Measurements from ENCODE around the gene LCP2.
"Not testable (repeated sequence)": the region's sequence is repeated elsewhere in the genome, so short reads cannot be mapped to it uniquely, and the experiment has no call there.

LCP2 gene

DNA sequence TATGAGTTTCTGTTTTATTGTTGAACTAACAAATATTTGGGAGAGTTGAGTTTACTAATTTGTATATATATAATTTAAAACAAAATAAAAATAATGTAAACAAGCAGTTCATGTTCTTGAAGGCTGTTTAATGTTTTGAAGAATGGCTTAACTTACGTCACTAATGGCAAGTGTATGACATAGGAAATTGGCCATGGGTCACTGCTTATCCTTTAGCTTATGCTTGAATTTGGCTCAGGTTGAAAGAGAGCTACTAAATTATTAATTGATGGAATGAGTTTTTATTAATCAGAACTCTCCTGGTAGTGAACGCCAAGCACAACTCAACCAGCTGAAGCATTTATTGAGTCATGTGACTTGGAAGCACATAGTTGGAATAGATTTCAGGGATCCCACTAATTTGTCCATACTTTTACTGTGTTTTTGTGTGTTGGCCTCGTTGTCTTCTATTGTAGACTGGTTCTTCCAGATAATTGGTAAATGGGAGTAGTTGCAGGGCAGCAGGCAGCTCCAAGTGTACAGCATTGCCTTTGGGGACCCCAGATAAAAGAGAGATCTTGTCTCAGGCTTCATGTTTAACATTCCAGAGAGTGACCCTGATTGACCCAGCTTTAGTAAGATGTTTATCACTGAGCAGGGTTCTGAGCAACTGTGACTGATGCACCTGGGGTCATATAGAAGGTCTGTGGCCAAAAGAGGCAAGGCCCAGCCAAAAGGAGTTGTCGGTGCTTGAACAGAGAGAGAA lies 51.3 kb downstream of the LCP2 start:
- no peak for DNase-seq

DNA sequence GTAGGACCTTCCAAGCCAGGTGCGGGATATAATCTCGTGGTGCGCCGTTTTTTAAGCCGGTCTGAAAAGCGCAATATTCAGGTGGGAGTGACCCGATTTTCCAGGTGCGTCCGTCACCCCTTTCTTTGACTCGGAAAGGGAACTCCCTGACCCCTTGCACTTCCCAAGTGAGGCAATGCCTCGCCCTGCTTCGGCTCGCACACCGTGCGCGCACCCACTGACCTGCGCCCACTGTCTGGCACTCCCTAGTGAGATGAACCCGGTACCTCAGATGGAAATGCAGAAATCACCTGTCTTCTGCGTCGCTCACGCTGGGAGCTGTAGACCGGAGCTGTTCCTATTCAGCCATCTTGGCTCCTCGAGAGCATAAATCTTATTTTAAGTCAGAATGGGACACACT lies 52.1 kb downstream of the LCP2 start:
- DNase-seq, result not testable (repeated sequence)

GRCh38 chr5:170238456-170239196 lies 59.0 kb downstream of the LCP2 start:
- DNase-seq, result no peak

DNA sequence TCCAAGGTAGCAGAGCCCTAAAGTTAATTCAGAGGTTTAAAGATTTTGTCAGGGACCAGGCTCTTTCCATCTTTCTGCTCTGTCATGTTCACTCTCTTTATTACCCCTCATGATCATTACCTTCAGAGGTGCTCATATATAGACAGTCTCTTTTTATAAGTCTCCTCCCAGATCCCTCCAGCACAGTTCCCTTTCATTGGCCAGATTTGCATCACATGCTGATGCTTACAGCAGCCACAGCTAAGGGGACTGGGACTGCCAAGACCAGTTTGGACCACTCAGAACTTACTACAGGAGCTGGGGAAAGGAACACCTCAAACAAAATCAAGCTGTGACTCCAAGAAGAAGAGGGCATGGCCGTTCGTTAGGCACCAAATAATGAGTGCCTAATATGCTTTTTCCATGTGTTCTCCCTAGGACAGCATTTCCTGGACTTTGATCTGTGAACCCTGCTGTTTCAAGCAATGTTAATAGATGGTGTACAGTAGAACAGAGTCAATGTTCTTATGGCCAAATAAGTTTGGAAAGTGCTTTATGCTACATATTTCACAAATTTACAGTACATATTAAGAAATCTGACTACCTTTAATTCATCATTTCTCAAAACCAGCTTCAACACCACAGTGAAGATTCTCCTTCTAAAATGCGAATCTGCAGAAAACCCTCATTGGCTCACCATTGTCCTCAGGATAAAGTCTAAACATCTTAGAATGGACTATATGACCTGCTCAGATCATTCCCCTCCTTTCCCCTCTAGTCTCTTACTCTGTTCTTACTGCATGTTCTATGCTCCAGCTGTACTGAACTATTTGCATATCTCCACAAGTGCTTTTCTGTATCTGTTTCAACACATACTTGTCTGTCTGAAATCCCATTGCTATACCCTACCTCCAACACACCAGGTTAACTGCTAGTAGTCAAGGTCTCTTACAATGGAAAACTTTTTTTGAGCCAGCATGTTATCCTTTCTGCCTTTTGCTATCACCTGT lies 61.4 kb downstream of the LCP2 start:
- DNase-seq, result no peak

GRCh38 chr5:170233358-170233892 lies 64.2 kb downstream of the LCP2 start:
- DNase-seq, result no peak

- no peak for DNase-seq
These were observed 64.8 kb downstream of the LCP2 start, which contains the start of gene C5orf58 for GRCh38 chr5:170232786-170233185. C5orf58 (plus strand) TSS chr5:170232985; CDS start chr5:170234977, 1,992 bp downstream.

DNA sequence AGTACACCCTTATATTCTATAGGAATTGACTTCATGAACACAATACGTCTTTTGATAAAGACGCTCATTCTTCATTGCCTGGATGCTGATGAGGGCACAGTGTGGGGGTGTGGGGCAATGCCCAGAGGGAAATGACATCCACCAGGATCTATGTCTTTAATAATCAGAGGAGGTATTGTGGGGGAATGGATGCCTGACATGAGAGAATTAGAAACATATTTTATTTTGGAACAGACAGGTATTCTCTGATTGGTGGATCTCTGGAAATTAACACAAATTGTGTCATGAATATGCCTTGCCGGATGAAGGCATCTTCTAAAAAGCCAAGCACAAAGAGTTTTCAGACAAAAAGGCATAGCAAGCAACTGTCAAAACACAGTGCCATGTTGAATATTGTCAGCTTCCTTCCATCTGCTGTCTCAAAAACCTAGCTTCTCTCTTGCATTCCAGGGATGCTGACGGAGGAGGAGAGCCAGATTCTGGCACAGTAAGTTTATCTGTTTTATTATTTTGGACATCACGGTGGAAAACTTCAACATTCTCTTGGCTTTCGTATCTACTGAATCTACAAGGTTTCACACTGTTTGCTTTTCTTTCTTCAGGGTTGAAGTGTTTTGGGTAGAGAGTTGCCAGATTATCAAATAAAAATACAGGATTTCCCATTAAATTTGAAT lies 68.7 kb downstream of the LCP2 start:
- no peak for DNase-seq

GRCh38 chr5:170226661-170227060 lies 70.9 kb downstream of the LCP2 start:
- no peak for DNase-seq

DNA sequence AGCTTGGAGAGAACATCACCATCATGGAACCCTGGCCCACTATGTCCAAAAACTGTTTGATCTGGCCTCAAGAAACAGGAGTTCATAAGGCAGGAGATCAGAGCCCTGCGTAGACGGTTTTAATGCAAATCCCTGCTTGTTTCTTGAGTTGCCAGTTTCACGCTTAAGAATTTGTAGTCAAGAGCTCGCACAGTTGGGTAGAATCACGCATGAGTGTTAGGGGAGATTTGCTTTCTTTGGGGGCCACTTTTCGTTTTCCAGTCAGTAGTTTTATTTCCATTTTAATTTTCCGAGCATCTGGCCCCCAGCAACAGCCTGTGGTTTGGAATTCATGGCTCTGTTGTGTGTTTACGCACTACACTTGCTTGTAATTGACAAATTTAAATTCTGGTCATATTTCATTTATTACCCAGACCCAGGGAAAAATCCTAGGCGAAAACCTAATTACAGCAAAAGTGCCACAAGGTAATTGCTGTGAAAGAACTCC lies 71.4 kb downstream of the LCP2 start:
- no peak for DNase-seq

DNA sequence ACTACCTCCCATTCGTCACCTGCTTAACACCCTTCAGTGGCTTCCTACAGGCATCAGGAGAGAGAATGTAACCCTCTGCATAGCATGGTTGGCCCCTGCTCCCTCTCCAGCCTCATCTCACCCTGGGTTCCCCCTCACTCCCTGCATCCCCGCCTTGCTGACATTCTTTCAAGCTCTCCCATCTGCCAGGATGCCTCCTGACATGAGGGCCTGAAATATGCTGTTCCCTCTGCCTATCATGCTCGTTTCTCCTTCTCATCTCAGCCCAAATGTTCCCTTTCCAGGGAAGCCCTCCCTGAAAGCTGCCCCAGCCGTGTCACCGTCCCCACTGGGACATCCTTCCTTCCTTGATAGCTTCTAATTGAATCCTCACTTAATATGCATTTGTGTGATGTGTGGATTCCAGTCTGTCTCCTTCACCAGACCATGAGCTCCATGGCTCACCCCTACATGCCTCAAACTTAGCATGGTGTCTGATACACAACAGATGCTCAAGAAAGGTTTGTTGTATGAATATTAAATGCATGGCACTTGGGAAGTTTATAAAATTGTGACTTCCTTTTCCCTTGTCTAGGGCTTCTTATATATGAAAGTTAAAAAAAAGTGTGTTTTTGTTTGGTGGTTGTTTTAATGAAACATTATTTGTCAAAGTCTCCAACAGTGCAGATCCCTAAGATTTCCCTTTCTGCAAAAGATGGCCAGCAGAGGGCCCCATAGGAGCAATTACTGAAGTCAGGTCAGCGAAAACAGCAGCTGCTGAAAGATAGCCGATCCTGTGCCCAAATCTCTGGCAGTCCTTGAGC lies 72.0 kb downstream of the LCP2 start:
- DNase-seq, result peak; percentile 69 to 76

DNA sequence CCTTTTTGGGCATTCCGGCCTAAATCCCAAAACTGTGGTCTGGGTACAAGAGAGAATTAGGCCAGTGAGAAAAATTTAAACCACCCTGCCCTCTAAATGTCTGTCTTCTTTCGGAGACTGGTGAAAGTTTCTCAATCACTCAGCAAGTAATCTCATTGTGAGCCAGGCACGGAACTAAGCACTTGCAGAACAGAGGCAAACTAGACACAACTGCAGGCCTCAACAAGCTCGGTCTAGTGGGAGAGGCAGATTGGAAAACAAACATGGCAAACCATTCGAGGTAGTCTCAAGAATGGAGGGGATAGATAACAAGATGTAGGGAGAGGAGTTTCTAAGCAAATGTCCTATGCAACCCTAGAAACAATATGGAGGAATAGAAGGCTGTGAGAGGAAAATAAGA lies 73.7 kb downstream of the LCP2 start:
- no peak for DNase-seq

DNA sequence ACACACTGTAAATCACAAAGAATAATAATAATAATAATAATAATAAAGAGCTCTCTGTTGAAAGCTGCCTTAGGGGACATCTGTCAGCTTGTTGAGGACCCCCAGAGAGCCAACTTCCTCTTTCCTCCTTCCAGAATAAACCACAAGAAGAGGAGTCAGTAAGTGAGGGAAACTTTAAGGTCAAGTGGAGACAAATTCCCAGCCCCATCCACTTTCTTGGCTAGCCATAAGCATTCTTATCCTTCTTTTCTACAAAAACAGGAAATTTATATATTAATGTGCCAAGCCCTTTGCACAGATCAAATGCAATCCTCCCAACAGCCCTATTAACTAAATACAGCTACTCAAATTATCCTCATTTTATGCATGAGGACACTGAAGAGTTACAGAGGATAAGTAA lies 74.2 kb downstream of the LCP2 start:
- no peak for DNase-seq

DNA sequence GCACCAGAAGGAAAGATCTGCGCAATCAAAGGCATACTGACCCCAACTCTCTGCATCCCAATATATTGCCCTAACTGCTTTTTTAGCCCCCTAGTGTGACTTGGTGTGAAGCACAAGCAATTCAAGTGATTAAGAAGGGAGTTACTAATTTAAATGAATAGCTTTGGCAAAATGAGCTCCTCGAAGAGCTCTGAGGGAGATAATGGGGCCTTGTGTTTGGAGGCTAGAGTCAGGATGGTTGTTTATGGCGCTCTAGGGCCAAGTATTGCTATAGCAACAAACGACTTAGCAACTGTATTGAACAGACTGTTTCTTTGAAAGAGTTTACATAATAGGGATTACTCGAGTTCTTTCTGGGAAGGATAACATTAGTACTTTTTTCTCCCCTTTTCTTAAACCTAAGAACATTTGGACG lies 76.2 kb downstream of the LCP2 start:
- DNase-seq, result peak in 1 of 2 donors; percentile 82

GRCh38 chr5:170220191-170220590 lies 77.4 kb downstream of the LCP2 start:
- DNase-seq, result no peak

- DNase-seq, result no peak
These were observed 78.0 kb downstream of the LCP2 start for GRCh38 chr5:170219615-170220014.

GRCh38 chr5:170218726-170219125 lies 78.9 kb downstream of the LCP2 start:
- peak in 1 of 2 donors; percentile 27 for DNase-seq

GRCh38 chr5:170217831-170218230 lies 79.7 kb downstream of the LCP2 start:
- DNase-seq, result no peak

GRCh38 chr5:170216257-170216864 lies 81.2 kb downstream of the LCP2 start:
- peak in 1 of 2 donors; percentile 34 for DNase-seq

- DNase-seq, result no peak
These were observed 85.8 kb downstream of the LCP2 start for GRCh38 chr5:170211575-170212334.

DNA sequence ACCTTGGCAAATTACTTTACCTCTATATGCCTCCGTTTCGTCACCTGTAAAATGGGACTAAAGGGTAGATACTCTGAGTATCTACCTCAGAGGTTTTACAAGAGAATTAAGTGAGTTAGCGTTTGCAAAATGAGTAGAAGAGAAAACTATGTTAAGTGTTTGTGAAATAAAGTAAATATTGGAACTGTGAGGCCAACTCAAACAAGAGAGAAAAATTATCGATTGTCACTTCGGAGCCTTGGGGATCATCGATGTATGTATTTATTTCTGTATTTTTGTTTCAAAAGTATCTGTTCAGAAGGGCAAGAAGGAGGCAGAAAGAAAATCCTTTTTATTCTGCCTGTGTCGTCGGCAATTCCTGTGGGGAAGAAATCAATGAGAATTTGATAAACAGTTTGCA lies 90.6 kb downstream of the LCP2 start:
- no peak for DNase-seq
